Neural cell (in vitro differentiated cells): ENCODE results near the gene MIA2.

Experiments used
- POLR2AphosphoS5 ChIP-seq: IDR thresholded peaks from 2 replicates; pipeline ENCODE4 v1.6.1; 2012
- RAD21 ChIP-seq: fragments of 450-650 bp; conservative IDR thresholded peaks from 2 replicates; pipeline ENCODE4 v1.6.1; 2014; ENCODE audit warnings: antibody characterized with exemption, mild to moderate bottlenecking, moderate library complexity
- TAF1 ChIP-seq: IDR thresholded peaks from 2 replicates; pipeline ENCODE4 v1.6.1; 2012; ENCODE audit warnings: low read depth
- TF ChIP-seq, protein P1 (sequence below): IDR thresholded peaks from 2 replicates; pipeline ENCODE4 v1.6.1; 2012; ENCODE audit warnings: borderline replicate concordance
- TF ChIP-seq, protein P2 (sequence below): fragments of 450-650 bp; IDR thresholded peaks from 2 replicates; pipeline ENCODE4 v1.5.1; 2014; ENCODE audit warnings: antibody characterized with exemption, mild to moderate bottlenecking, moderate library complexity; ENCODE audit not compliant: poor library complexity, severe bottlenecking

DNA sequence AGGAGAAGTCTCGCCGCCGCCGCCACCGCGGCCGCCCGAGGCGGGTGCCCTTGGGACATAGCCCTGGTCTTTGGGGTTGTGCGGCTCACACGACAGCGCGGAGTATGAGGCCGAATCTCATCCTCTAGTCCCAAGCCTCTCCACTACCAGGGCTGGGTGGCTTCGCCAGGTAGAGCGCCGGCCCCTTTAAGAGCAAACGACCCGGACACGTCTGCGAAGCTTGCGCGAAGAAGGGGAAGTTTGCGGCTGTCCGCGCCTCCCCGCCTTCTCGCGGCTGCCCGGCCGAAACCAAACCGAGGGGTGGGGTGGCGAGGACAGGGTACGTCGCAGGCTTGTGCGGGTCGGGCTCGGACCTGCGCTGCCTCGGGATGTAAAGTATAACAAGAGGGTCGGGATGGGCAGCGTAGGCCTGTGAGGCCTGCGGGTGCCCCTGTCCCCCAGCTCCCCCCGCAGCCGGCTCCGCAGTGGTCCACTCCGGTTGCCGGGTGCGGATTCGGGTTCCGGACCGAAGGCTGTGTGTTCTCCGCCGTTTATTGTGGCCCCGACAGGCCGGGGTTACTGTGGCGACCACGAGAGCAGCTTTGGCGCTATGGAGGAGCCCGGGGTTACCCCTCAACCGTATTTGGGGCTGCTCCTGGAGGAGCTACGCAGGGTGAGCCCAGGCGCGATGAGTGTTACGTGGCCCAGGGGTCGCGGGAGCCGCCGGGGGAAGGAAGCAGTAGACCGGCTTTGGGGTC, 33.3 kb downstream of the MIA2 start:
- TF ChIP-seq, protein P1, sequence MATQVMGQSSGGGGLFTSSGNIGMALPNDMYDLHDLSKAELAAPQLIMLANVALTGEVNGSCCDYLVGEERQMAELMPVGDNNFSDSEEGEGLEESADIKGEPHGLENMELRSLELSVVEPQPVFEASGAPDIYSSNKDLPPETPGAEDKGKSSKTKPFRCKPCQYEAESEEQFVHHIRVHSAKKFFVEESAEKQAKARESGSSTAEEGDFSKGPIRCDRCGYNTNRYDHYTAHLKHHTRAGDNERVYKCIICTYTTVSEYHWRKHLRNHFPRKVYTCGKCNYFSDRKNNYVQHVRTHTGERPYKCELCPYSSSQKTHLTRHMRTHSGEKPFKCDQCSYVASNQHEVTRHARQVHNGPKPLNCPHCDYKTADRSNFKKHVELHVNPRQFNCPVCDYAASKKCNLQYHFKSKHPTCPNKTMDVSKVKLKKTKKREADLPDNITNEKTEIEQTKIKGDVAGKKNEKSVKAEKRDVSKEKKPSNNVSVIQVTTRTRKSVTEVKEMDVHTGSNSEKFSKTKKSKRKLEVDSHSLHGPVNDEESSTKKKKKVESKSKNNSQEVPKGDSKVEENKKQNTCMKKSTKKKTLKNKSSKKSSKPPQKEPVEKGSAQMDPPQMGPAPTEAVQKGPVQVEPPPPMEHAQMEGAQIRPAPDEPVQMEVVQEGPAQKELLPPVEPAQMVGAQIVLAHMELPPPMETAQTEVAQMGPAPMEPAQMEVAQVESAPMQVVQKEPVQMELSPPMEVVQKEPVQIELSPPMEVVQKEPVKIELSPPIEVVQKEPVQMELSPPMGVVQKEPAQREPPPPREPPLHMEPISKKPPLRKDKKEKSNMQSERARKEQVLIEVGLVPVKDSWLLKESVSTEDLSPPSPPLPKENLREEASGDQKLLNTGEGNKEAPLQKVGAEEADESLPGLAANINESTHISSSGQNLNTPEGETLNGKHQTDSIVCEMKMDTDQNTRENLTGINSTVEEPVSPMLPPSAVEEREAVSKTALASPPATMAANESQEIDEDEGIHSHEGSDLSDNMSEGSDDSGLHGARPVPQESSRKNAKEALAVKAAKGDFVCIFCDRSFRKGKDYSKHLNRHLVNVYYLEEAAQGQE = no peak
- no peak for TF ChIP-seq RAD21
- TF ChIP-seq, protein P2, sequence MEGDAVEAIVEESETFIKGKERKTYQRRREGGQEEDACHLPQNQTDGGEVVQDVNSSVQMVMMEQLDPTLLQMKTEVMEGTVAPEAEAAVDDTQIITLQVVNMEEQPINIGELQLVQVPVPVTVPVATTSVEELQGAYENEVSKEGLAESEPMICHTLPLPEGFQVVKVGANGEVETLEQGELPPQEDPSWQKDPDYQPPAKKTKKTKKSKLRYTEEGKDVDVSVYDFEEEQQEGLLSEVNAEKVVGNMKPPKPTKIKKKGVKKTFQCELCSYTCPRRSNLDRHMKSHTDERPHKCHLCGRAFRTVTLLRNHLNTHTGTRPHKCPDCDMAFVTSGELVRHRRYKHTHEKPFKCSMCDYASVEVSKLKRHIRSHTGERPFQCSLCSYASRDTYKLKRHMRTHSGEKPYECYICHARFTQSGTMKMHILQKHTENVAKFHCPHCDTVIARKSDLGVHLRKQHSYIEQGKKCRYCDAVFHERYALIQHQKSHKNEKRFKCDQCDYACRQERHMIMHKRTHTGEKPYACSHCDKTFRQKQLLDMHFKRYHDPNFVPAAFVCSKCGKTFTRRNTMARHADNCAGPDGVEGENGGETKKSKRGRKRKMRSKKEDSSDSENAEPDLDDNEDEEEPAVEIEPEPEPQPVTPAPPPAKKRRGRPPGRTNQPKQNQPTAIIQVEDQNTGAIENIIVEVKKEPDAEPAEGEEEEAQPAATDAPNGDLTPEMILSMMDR = no peak
- no peak for TF ChIP-seq TAF1
- no peak for TF ChIP-seq POLR2AphosphoS5
